Measurements from ENCODE around the gene SLC16A13. TPM values are rescaled to one million over a fixed set of nuclear protein-coding genes. Genes with fewer than 3 reads are reported as not detected.

Gene SLC16A13
- total and polyA plus RNA-seq, 2 of the 8 experiments (the other 6 are each of a cell fraction or from before 2014, with no cell fraction given) = 5.4 to 5.8 TPM

GRCh38 chr17:7063518-7064094 lies 27.8 kb downstream of the SLC16A13 start:
- no peaks in the 10 kb centered on the region for H3K27me3 ChIP-seq (replicated peaks in 1 of 4; ENCODE audit: control insufficient read depth in 3 of 4, extremely low read depth in 1 of 4, insufficient read depth in 3 of 4, low read length in 3 of 4)
- ChIA-PET POLR2A (ENCODE audit: partially characterized antibody) (no interaction called here), CTCF (ENCODE audit: partially characterized antibody) (interaction anchor here (0.6 to 2.5 kb wide), 7 partner anchors 9 to 122 kb away, joined by 3 to 12 read pairs (median 5); no protein-coding TSS in a partner anchor)
- H3K56ac ChIP-seq (replicated peaks; ENCODE audit: insufficient read length, low read depth, low read length) = no peak overlapping the region
- H3K4me3 ChIP-seq (ENCODE audit: extremely low read depth in 1 of 4, insufficient read depth in 2 of 4, low read depth in 3 of 4, low read length in 4 of 4) = no peak overlapping the region
- H3K4me2 ChIP-seq (ENCODE audit: insufficient read depth in 1 of 2, low read depth in 2 of 2, low read length in 2 of 2) = no peak overlapping the region
- H3K9me3 ChIP-seq (ENCODE audit: insufficient read depth in 2 of 2, low read depth in 1 of 2, low read length in 1 of 2) = peaks cover 14 to 18% of the 10 kb centered on the region in 2 experiments
- H3K9ac ChIP-seq (replicated peaks in 1 of 4; ENCODE audit: extremely low read depth in 1 of 4, low read depth in 3 of 4, low read length in 3 of 4) = no peak overlapping the region
- no peak overlapping the region for H2BK12ac ChIP-seq (ENCODE audit: low read depth, low read length)
- no peak overlapping the region for H2BK120ac ChIP-seq (replicated peaks; ENCODE audit: low read depth, low read length)
- H4K91ac ChIP-seq (replicated peaks; ENCODE audit: insufficient read length, low read length) = no peak overlapping the region
- no peak overlapping the region for H2BK20ac ChIP-seq (ENCODE audit: low read length)
- H3K36me3 ChIP-seq (ENCODE audit: control insufficient read depth in 2 of 4, insufficient read depth in 4 of 4, low read length in 3 of 4) = no peaks in the 10 kb centered on the region
- WGBS, 2 experiments (ENCODE audit: extremely low coverage in 1 of 2, insufficient coverage in 1 of 2, insufficient read length in 1 of 2, insufficient replicate concordance in 2 of 2, low coverage in 1 of 2, low lambda C conversion rate in 2 of 2, missing lambda C conversion rate in 1 of 2) = 79% methylated on average over 6 of the region's 6 CpGs; no CpG with 5 or more reads in 1 of the 2 experiments
- H4K8ac ChIP-seq (ENCODE audit: extremely low read depth, insufficient read depth, low read length) = no peak overlapping the region
- no peak for FAIRE-seq
- no peaks in the 10 kb centered on the region for H3K79me2 ChIP-seq (ENCODE audit: control insufficient read depth in 1 of 2, insufficient read depth in 2 of 2, low read length in 2 of 2)
- H3K23me2 ChIP-seq (ENCODE audit: low read depth, low read length) = no peaks in the 10 kb centered on the region
- no peak overlapping the region for H2AFZ ChIP-seq (ENCODE audit: low read length)
- H2BK5ac ChIP-seq (ENCODE audit: low read depth, low read length) = no peak overlapping the region
- no peak overlapping the region for H3K23ac ChIP-seq (ENCODE audit: insufficient read length)
- no peaks in the 10 kb centered on the region for H3K79me1 ChIP-seq (ENCODE audit: low read depth, low read length)
- no peak overlapping the region for H2BK15ac ChIP-seq (ENCODE audit: low read length)
- H4K20me1 ChIP-seq (replicated peaks in 1 of 2; ENCODE audit: control insufficient read depth in 1 of 2, insufficient read depth in 2 of 2, low read length in 2 of 2) = no peaks in the 10 kb centered on the region
- no peak overlapping the region for H4K5ac ChIP-seq (ENCODE audit: insufficient read length, low read depth, low read length)
- no peak overlapping the region for H2AK5ac ChIP-seq (ENCODE audit: low read depth, low read length)
- no peak overlapping the region for H3K4ac ChIP-seq (replicated peaks; ENCODE audit: insufficient read length, low read depth, low read length)
- no peak overlapping the region for H3K14ac ChIP-seq (ENCODE audit: insufficient read length)
- TF ChIP-seq TEAD4 (IDR thresholded peaks at IDR 0.05; ENCODE audit: low read depth, low read length) (no peak), SP1 (IDR thresholded peaks at IDR 0.05; ENCODE audit: low read depth, low read length) (no peak), ATF2 (IDR thresholded peaks at IDR 0.05; ENCODE audit: low read length) (no peak), BACH1 (IDR thresholded peaks at IDR 0.05; ENCODE audit: low read length) (no peak), ZNF274 (IDR thresholded peaks at IDR 0.05; ENCODE audit: borderline replicate concordance, extremely low read depth, low read length) (no peak), SIX5 (IDR thresholded peaks at IDR 0.05; ENCODE audit: low read depth, low read length) (no peak), MAX (IDR thresholded peaks at IDR 0.05) (no peak), KDM5A (IDR thresholded peaks at IDR 0.05; ENCODE audit: low read length) (no peak), CTBP2 (IDR thresholded peaks at IDR 0.05; ENCODE audit: borderline replicate concordance, insufficient read depth, insufficient read length, low read length) (no peak), BRCA1 (IDR thresholded peaks at IDR 0.05; ENCODE audit: low read depth, low read length) (no peak), POU5F1 (IDR thresholded peaks at IDR 0.05; ENCODE audit: low read depth, low read length) (no peak), TAF1 (IDR thresholded peaks at IDR 0.05; ENCODE audit: low read depth, low read length) (no peak), SAP30 (IDR thresholded peaks at IDR 0.05; ENCODE audit: insufficient read depth, insufficient replicate concordance, low read length) (no peak)
- no peak for DNase-seq (ENCODE audit: low read depth in 1 of 2, low spot score in 2 of 2)
- no peak overlapping the region for H3K27ac ChIP-seq (ENCODE audit: low read depth, low read length)
- no peaks in the 10 kb centered on the region for H3K4me1 ChIP-seq (replicated peaks in 1 of 4; ENCODE audit: control insufficient read depth in 3 of 4, insufficient read depth in 4 of 4, low read length in 3 of 4)
- H3K18ac ChIP-seq (ENCODE audit: extremely low read depth, low read length) = no peak overlapping the region

Data from H1 (cell line).